ENCODE results near the gene NOS3. TPM values are rescaled to one million over a fixed set of nuclear protein-coding genes. Genes with fewer than 3 reads are reported as not detected.

NOS3 gene
- total and polyA plus RNA-seq, 9 of the 15 experiments (the other 6 are each of a cell fraction or from before 2014, with no cell fraction given): 1.1 to 121 (median 23.6) TPM

DNA sequence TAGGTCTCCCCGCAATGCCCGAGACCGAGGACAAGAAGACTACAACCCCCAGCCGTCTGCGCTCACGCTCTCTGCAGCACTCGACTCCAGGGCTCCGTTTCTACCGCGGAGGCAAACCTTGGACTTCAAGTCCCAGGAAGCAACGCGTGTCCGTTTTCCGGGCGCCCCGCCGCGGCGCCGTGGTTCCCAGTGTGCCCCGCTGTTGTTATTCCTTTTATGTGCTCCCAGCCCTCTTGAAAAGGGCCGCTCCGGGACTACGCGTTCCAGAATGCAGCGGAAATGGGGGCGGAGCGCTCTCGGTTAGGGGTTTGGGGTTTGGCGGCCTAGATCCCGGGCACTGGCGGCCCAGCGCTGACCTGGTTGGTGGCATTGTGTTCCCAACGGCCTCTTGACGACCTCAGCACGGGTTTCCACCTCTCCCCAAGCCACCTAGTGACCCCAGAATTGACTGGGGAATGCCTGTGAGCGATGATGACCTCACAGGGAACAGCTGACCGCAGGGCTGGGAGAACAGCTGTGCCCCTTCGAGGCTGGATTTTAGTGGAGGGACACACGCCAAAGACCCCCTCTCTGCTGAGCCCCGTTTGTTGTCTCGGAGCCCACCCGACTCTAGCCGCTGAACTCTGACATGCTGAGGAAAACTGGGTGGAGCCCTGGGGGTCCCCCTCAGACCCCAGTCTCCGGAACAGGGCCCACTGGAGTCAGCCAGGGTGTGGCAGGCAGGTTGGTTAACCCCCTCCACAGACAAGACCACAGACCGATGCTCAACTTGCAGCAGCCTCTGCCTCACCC, 67.4 kb downstream of the NOS3 start (continued):
- TF ChIP-seq, protein P1, sequence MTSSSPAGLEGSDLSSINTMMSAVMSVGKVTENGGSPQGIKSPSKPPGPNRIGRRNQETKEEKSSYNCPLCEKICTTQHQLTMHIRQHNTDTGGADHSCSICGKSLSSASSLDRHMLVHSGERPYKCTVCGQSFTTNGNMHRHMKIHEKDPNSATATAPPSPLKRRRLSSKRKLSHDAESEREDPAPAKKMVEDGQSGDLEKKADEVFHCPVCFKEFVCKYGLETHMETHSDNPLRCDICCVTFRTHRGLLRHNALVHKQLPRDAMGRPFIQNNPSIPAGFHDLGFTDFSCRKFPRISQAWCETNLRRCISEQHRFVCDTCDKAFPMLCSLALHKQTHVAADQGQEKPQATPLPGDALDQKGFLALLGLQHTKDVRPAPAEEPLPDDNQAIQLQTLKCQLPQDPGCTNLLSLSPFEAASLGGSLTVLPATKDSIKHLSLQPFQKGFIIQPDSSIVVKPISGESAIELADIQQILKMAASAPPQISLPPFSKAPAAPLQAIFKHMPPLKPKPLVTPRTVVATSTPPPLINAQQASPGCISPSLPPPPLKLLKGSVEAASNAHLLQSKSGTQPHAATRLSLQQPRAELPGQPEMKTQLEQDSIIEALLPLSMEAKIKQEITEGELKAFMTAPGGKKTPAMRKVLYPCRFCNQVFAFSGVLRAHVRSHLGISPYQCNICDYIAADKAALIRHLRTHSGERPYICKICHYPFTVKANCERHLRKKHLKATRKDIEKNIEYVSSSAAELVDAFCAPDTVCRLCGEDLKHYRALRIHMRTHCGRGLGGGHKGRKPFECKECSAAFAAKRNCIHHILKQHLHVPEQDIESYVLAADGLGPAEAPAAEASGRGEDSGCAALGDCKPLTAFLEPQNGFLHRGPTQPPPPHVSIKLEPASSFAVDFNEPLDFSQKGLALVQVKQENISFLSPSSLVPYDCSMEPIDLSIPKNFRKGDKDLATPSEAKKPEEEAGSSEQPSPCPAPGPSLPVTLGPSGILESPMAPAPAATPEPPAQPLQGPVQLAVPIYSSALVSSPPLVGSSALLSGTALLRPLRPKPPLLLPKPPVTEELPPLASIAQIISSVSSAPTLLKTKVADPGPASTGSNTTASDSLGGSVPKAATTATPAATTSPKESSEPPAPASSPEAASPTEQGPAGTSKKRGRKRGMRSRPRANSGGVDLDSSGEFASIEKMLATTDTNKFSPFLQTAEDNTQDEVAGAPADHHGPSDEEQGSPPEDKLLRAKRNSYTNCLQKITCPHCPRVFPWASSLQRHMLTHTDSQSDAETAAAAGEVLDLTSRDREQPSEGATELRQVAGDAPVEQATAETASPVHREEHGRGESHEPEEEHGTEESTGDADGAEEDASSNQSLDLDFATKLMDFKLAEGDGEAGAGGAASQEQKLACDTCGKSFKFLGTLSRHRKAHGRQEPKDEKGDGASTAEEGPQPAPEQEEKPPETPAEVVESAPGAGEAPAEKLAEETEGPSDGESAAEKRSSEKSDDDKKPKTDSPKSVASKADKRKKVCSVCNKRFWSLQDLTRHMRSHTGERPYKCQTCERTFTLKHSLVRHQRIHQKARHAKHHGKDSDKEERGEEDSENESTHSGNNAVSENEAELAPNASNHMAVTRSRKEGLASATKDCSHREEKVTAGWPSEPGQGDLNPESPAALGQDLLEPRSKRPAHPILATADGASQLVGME (CRISPR knock-in tag; IDR thresholded peaks at IDR 0.05): 0 out of 2 replicates have a peak, but pooled peaks have one; percentile 35
- TF ChIP-seq, protein P2, sequence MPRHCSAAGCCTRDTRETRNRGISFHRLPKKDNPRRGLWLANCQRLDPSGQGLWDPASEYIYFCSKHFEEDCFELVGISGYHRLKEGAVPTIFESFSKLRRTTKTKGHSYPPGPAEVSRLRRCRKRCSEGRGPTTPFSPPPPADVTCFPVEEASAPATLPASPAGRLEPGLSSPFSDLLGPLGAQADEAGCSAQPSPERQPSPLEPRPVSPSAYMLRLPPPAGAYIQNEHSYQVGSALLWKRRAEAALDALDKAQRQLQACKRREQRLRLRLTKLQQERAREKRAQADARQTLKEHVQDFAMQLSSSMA (CRISPR knock-in tag; IDR thresholded peaks at IDR 0.05): no peak
- TF ChIP-seq SMARCC2 (IDR thresholded peaks at IDR 0.05; ENCODE audit: low read depth) (peak; percentile 51; the same call in 1 of the 2 replicates), ARID1B (IDR thresholded peaks at IDR 0.05) (peak; percentile 61; the same call in 1 of the 2 replicates), POLR2B (IDR thresholded peaks at IDR 0.05; ENCODE audit: low read depth, partially characterized antibody) (peak; percentile 70), MCM7 (IDR thresholded peaks at IDR 0.05) (no peak), PYGO2 (tag; IDR thresholded peaks at IDR 0.05) (no peak), PTBP1 (IDR thresholded peaks at IDR 0.05; ENCODE audit: low read depth, low read length) (0 out of 2 replicates have a peak, but pooled peaks have one; percentile 10), NR1H2 (CRISPR knock-in tag; IDR thresholded peaks at IDR 0.05) (peak; percentile 91; the same call in 1 of the 2 replicates), SRSF3 (IDR thresholded peaks at IDR 0.05; ENCODE audit: insufficient read depth, low read length) (0 out of 2 replicates have a peak, but pooled peaks have one; percentile 26), EGR1 (conservative IDR thresholded peaks at IDR 0.05) (peak; percentile 61), ZFX (CRISPR knock-in tag; IDR thresholded peaks at IDR 0.05) (peak; percentile 94)
- TF ChIP-seq, protein P3, sequence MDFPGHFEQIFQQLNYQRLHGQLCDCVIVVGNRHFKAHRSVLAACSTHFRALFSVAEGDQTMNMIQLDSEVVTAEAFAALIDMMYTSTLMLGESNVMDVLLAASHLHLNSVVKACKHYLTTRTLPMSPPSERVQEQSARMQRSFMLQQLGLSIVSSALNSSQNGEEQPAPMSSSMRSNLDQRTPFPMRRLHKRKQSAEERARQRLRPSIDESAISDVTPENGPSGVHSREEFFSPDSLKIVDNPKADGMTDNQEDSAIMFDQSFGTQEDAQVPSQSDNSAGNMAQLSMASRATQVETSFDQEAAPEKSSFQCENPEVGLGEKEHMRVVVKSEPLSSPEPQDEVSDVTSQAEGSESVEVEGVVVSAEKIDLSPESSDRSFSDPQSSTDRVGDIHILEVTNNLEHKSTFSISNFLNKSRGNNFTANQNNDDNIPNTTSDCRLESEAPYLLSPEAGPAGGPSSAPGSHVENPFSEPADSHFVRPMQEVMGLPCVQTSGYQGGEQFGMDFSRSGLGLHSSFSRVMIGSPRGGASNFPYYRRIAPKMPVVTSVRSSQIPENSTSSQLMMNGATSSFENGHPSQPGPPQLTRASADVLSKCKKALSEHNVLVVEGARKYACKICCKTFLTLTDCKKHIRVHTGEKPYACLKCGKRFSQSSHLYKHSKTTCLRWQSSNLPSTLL (IDR thresholded peaks at IDR 0.05): no peak
- TF ChIP-seq, protein P4, sequence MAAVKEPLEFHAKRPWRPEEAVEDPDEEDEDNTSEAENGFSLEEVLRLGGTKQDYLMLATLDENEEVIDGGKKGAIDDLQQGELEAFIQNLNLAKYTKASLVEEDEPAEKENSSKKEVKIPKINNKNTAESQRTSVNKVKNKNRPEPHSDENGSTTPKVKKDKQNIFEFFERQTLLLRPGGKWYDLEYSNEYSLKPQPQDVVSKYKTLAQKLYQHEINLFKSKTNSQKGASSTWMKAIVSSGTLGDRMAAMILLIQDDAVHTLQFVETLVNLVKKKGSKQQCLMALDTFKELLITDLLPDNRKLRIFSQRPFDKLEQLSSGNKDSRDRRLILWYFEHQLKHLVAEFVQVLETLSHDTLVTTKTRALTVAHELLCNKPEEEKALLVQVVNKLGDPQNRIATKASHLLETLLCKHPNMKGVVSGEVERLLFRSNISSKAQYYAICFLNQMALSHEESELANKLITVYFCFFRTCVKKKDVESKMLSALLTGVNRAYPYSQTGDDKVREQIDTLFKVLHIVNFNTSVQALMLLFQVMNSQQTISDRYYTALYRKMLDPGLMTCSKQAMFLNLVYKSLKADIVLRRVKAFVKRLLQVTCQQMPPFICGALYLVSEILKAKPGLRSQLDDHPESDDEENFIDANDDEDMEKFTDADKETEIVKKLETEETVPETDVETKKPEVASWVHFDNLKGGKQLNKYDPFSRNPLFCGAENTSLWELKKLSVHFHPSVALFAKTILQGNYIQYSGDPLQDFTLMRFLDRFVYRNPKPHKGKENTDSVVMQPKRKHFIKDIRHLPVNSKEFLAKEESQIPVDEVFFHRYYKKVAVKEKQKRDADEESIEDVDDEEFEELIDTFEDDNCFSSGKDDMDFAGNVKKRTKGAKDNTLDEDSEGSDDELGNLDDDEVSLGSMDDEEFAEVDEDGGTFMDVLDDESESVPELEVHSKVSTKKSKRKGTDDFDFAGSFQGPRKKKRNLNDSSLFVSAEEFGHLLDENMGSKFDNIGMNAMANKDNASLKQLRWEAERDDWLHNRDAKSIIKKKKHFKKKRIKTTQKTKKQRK (IDR thresholded peaks at IDR 0.05; ENCODE audit: borderline replicate concordance, low read depth, low read length): no peak

All from K562 (cell line).